Measurements from ENCODE around the gene DBN1. TPM values are rescaled to one million over a fixed set of nuclear protein-coding genes. Genes with fewer than 3 reads are reported as not detected.

DBN1 gene
- total and polyA plus RNA-seq, 9 of the 15 experiments (the other 6 are each of a cell fraction or from before 2014, with no cell fraction given): 0.25 to 87.2 (median 27.9) TPM

DNA sequence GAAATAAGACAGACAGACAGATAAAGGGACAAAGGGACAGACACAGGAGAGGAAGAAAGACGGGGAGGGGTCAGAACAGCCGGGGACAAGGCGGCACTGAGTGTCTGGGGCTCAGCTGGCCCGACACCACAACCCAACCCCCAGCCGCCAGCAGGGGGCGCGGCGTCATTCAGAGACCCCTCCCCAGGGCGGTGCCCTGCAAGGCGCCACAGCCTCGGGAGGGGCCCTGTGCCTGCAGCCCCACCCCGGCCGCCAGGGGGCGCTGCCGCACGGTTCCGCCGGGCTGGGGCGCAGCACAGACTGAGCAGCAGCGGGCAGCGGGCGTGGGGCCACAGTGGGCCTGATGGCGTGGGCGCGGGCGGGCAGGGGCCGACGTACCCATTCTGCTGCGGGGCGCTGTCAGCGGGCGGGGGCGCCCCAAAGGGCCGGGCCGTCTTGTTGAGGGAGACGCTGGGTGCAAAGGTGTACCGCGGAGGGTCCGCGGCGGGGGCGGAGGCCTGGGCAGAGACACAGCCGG lies 18.1 kb upstream of the DBN1 start (continued):
- TF ChIP-seq, protein P1, sequence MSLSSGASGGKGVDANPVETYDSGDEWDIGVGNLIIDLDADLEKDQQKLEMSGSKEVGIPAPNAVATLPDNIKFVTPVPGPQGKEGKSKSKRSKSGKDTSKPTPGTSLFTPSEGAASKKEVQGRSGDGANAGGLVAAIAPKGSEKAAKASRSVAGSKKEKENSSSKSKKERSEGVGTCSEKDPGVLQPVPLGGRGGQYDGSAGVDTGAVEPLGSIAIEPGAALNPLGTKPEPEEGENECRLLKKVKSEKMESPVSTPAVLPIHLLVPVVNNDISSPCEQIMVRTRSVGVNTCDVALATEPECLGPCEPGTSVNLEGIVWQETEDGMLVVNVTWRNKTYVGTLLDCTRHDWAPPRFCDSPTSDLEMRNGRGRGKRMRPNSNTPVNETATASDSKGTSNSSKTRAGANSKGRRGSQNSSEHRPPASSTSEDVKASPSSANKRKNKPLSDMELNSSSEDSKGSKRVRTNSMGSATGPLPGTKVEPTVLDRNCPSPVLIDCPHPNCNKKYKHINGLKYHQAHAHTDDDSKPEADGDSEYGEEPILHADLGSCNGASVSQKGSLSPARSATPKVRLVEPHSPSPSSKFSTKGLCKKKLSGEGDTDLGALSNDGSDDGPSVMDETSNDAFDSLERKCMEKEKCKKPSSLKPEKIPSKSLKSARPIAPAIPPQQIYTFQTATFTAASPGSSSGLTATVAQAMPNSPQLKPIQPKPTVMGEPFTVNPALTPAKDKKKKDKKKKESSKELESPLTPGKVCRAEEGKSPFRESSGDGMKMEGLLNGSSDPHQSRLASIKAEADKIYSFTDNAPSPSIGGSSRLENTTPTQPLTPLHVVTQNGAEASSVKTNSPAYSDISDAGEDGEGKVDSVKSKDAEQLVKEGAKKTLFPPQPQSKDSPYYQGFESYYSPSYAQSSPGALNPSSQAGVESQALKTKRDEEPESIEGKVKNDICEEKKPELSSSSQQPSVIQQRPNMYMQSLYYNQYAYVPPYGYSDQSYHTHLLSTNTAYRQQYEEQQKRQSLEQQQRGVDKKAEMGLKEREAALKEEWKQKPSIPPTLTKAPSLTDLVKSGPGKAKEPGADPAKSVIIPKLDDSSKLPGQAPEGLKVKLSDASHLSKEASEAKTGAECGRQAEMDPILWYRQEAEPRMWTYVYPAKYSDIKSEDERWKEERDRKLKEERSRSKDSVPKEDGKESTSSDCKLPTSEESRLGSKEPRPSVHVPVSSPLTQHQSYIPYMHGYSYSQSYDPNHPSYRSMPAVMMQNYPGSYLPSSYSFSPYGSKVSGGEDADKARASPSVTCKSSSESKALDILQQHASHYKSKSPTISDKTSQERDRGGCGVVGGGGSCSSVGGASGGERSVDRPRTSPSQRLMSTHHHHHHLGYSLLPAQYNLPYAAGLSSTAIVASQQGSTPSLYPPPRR (CRISPR knock-in tag; IDR thresholded peaks at IDR 0.05; ENCODE audit: borderline replicate concordance): no peak
- TF ChIP-seq, protein P2, sequence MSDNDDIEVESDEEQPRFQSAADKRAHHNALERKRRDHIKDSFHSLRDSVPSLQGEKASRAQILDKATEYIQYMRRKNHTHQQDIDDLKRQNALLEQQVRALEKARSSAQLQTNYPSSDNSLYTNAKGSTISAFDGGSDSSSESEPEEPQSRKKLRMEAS (CRISPR knock-in tag; IDR thresholded peaks at IDR 0.05): no peak
- TF ChIP-seq MAZ (CRISPR knock-in tag; conservative IDR thresholded peaks at IDR 0.05 in 1 of 2, IDR thresholded peaks at IDR 0.05 in 1 of 2) (peak; percentile 94 to 97), POLR2G (IDR thresholded peaks at IDR 0.05; ENCODE audit: low read depth, low read length) (peak; percentile 55; the same call in 1 of the 2 replicates), KLF16 (IDR thresholded peaks at IDR 0.05) (peak; percentile 35; the same call in 1 of the 2 replicates), ZNF24 (IDR thresholded peaks at IDR 0.05) (0 out of 2 replicates have a peak, but pooled peaks have one; percentile 32), ZNF780A (CRISPR knock-in tag; IDR thresholded peaks at IDR 0.05) (no peak), ZSCAN32 (CRISPR knock-in tag; IDR thresholded peaks at IDR 0.05) (no peak), CBX2 (IDR thresholded peaks at IDR 0.05; ENCODE audit: insufficient read depth, low read length, poor library complexity, severe bottlenecking) (no peak), ZNF431 (CRISPR knock-in tag; IDR thresholded peaks at IDR 0.05) (no peak), STAG1 (CRISPR knock-in tag; IDR thresholded peaks at IDR 0.05; ENCODE audit: borderline replicate concordance) (peak; percentile 69; the same call in 1 of the 2 replicates), NONO (IDR thresholded peaks at IDR 0.05; ENCODE audit: low read depth in 2 of 2, low read length in 1 of 2) (peak in 1 of 2 experiments; percentile 84; a peak in 2 of 4 replicates), NCOA4 (IDR thresholded peaks at IDR 0.05; ENCODE audit: partially characterized antibody) (no peak), CREB1 (IDR thresholded peaks at IDR 0.05) (peak; percentile 53), CREB1 (CRISPR knock-in tag; IDR thresholded peaks at IDR 0.05) (peak; percentile 78), HCFC1 (IDR thresholded peaks at IDR 0.05; ENCODE audit: low read depth, low read length) (peak; percentile 42), SNIP1 (IDR thresholded peaks at IDR 0.05; ENCODE audit: low read depth) (no peak), CAMTA2 (CRISPR knock-in tag; conservative IDR thresholded peaks at IDR 0.05) (no peak), FIP1L1 (IDR thresholded peaks at IDR 0.05; ENCODE audit: low read depth, low read length, poor library complexity, severe bottlenecking) (peak; percentile 98), BMI1 (IDR thresholded peaks at IDR 0.05; ENCODE audit: low read length) (no peak)
- TF ChIP-seq, protein P3, sequence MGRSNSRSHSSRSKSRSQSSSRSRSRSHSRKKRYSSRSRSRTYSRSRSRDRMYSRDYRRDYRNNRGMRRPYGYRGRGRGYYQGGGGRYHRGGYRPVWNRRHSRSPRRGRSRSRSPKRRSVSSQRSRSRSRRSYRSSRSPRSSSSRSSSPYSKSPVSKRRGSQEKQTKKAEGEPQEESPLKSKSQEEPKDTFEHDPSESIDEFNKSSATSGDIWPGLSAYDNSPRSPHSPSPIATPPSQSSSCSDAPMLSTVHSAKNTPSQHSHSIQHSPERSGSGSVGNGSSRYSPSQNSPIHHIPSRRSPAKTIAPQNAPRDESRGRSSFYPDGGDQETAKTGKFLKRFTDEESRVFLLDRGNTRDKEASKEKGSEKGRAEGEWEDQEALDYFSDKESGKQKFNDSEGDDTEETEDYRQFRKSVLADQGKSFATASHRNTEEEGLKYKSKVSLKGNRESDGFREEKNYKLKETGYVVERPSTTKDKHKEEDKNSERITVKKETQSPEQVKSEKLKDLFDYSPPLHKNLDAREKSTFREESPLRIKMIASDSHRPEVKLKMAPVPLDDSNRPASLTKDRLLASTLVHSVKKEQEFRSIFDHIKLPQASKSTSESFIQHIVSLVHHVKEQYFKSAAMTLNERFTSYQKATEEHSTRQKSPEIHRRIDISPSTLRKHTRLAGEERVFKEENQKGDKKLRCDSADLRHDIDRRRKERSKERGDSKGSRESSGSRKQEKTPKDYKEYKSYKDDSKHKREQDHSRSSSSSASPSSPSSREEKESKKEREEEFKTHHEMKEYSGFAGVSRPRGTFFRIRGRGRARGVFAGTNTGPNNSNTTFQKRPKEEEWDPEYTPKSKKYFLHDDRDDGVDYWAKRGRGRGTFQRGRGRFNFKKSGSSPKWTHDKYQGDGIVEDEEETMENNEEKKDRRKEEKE (IDR thresholded peaks at IDR 0.05; ENCODE audit: borderline replicate concordance in 1 of 2, control insufficient read depth in 1 of 2, low read depth in 2 of 2, low read length in 1 of 2): peak in 1 of 2 experiments; percentile 72; a peak in 1 of 4 replicates

Data from K562 (cell line).